T-cell (primary cell): ENCODE measurements around the gene PRICKLE2. TPM values are rescaled to one million over a fixed set of nuclear protein-coding genes. Genes with fewer than 3 reads are reported as not detected.

Experiments
- ATAC-seq, 4 experiments: fragments of 200-7000 bp in 3 of 4; fragments of 150-1000 bp in 1 of 4; cut with Tn5 transposase; replicated peaks in 1 of 4; 1 replicate in 3 of 4; 2 replicates in 1 of 4; pipeline ENCODE4 v1.10.0; 2021; ENCODE audit warnings: moderate library complexity in 3 of 4, mild to moderate bottlenecking in 2 of 4, moderate number of reproducible peaks in 1 of 4
- CTCF ChIA-PET, 2 donors: fragments of 300-600 bp; sonication (Branson Sonifier 250); formaldehyde crosslinking; loops; one replicate each; lab custom pipeline; 2022; ENCODE audit warnings: antibody characterized with exemption in 2 of 2; lab: Charles Lee
- POLR2A ChIA-PET, 2 donors: fragments of 300-600 bp; sonication (Branson Sonifier 250); formaldehyde crosslinking; loops; one replicate each; lab custom pipeline; 2022; ENCODE audit warnings: antibody characterized with exemption in 2 of 2; lab: Charles Lee
- DNase-seq, 35 experiments: peaks; one replicate each; pipeline versions ENCODE4 v3.0.0 to v3.0.0-alpha.2; 2013 to 2023
- H3K27ac ChIP-seq: one replicate; pipeline ENCODE4 v1.5.1; 2013; ENCODE audit warnings: low read length
- H3K27me3 ChIP-seq, 2 experiments: replicated peaks in 1 of 2; 1 replicate in 1 of 2; 2 replicates in 1 of 2; pipeline versions ENCODE4 v1.6.1 to v1.7.0; 2013; ENCODE audit warnings: low read length in 1 of 2, mixed read lengths in 1 of 2; ENCODE audit not compliant: control insufficient read depth in 2 of 2, insufficient read depth in 2 of 2; ENCODE audit errors: extremely low read depth in 1 of 2
- H3K36me3 ChIP-seq, 2 donors: 1 replicate in 1 of 2; 2 replicates in 1 of 2; pipeline versions ENCODE4 v1.6.1 to v1.7.0; 2013; ENCODE audit warnings: low read length in 1 of 2; ENCODE audit not compliant: control insufficient read depth in 2 of 2, insufficient read depth in 1 of 2; ENCODE audit errors: extremely low read depth in 1 of 2
- H3K4me1 ChIP-seq, 2 experiments: 1 replicate in 1 of 2; 2 replicates in 1 of 2; pipeline versions ENCODE4 v1.6.1 to v1.7.0; 2013; ENCODE audit warnings: low read length in 2 of 2, mixed read lengths in 1 of 2; ENCODE audit not compliant: insufficient read depth in 2 of 2, control insufficient read depth in 1 of 2; ENCODE audit errors: extremely low read depth in 1 of 2
- H3K4me3 ChIP-seq, 2 donors: 1 replicate in 1 of 2; 2 replicates in 1 of 2; pipeline versions ENCODE4 v1.5.1 to v1.7.0; 2013; ENCODE audit warnings: mild to moderate bottlenecking in 2 of 2, low read length in 1 of 2, moderate library complexity in 1 of 2; ENCODE audit not compliant: control insufficient read depth in 1 of 2; ENCODE audit errors: extremely low read depth in 1 of 2
- H3K9me3 ChIP-seq: 2 replicates; pipeline ENCODE4 v1.7.0; 2013
- H3K27ac Mint-ChIP-seq, 2 donors: one replicate each; pipeline ENCODE4 v1.8.0; 2020 to 2021; ENCODE audit warnings: mild to moderate bottlenecking in 2 of 2, mixed read lengths in 2 of 2
- H3K27me3 Mint-ChIP-seq, 2 donors: one replicate each; pipeline ENCODE4 v1.8.0; 2021 to 2022; ENCODE audit warnings: mixed read lengths in 2 of 2
- H3K36me3 Mint-ChIP-seq: one replicate; pipeline ENCODE4 v1.8.0; 2021; ENCODE audit warnings: mixed read lengths
- H3K4me1 Mint-ChIP-seq, 3 donors: one replicate each; pipeline ENCODE4 v1.8.0; 2020 to 2022; ENCODE audit warnings: mixed read lengths in 3 of 3, mild to moderate bottlenecking in 1 of 3
- H3K4me3 Mint-ChIP-seq, 3 donors: one replicate each; pipeline ENCODE4 v1.8.0; 2020 to 2022; ENCODE audit warnings: mild to moderate bottlenecking in 3 of 3, mixed read lengths in 3 of 3, moderate library complexity in 3 of 3
- H3K9me3 Mint-ChIP-seq, 3 donors: one replicate each; pipeline ENCODE4 v1.8.0; 2020 to 2022; ENCODE audit warnings: mixed read lengths in 3 of 3
- WGBS: methylation state at CpG from one replicate; pipeline ENCODE4 v1.1.5; 2013; ENCODE audit warnings: missing lambda C conversion rate; ENCODE audit not compliant: insufficient coverage; 5-methylcytosine and 5-hydroxymethylcytosine counted together
- total RNA-seq, 35 experiments: library from RNA in 6 of 35; stranded (reverse) in 6 of 35; fragments of 120-200 nt in 1 of 35; gene quantifications; one replicate each; pipeline versions ENCODE4 v1.2.1 to v1.2.4 and lab custom pipeline; 2013 to 2026

The PRICKLE2 gene
- total RNA-seq, 5 donors from 2014 or later (not counting 1 experiment from before 2014, with no cell fraction given), result 0.06 to 0.13 (median 0.09) TPM; not detected in 2

DNA sequence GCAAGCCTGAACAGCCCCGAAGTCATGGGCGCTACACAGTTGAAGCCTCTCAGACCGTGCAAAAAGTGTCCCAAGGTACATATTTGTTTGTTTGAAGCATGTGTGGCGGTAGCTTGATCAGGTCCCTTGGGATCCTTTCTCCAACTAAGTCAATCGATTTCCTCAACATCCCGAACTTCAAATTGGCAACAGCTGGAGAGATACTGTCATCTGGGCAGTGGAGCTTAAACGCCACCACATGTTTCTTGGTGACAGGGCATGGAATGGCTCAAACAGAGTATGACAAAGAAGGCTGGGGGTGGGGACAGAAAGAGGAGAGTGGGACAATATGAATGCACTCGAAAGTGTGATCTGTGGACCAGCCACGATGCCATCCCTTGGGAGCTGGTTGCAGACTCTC, 117.0 kb downstream of the PRICKLE2 start:
- Histone ChIP-seq H3K27me3 (peaks cover 0 to 5% of the 10 kb centered on the region in 2 experiments), H3K9me3 (no peaks in the 10 kb centered on the region), H3K4me1 (no peaks in the 10 kb centered on the region), H3K27ac (no peak overlapping the region), H3K36me3 (no peaks in the 10 kb centered on the region), H3K4me3 (no peak overlapping the region)
- no peaks in the 10 kb centered on the region for H3K36me3 Mint-ChIP-seq
- DNase-seq (no peak), ATAC-seq (no peak)
- H3K4me3 Mint-ChIP-seq, result no peak overlapping the region
- CTCF ChIA-PET, result interaction anchor here in 1 of 2 donors (0.6 kb wide), 1 partner anchor 376 kb away, joined by 8 read pairs; no protein-coding TSS in a partner anchor
- no peak overlapping the region for H3K27ac Mint-ChIP-seq
- WGBS, result 88% methylated on average over 4 of the region's 9 CpGs
- H3K9me3 Mint-ChIP-seq, result no peaks in the 10 kb centered on the region
- H3K4me1 Mint-ChIP-seq, result no peaks in the 10 kb centered on the region
- peaks cover 6 to 23% of the 10 kb centered on the region in 2 donors for H3K27me3 Mint-ChIP-seq
- POLR2A ChIA-PET, result no interaction called here

DNA sequence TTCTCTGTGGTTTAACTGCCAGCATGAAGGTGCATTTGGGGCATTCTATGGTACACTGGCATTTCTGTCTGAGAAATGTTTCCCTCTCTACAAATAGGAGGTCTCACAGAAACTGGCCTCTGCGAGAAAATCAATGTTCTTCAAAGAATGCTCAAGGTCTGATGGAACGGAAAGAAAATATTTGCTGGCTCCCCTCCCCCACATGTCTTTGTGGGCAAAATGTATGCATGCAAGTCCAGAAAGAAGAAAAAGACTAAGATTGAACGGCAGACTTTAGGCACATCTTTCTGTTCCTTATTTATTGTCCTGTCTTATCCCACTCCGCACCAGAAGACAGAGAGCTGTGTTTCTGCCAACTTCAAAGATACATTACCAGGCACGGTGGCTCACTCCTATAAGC, 118.1 kb downstream of the PRICKLE2 start:
- no CpG with 5 or more reads among the region's 5 CpGs for WGBS
- no peak overlapping the region for H3K27ac ChIP-seq
- no peaks in the 10 kb centered on the region for H3K4me1 Mint-ChIP-seq
- ATAC-seq (no peak), DNase-seq (no peak)
- ChIA-PET CTCF (no interaction called here), POLR2A (no interaction called here)
- peaks cover 9 to 21% of the 10 kb centered on the region in 2 donors for H3K27me3 Mint-ChIP-seq
- no peak overlapping the region for H3K4me3 ChIP-seq
- H3K4me3 Mint-ChIP-seq, result no peak overlapping the region
- H3K36me3 ChIP-seq, result no peaks in the 10 kb centered on the region
- H3K36me3 Mint-ChIP-seq, result no peaks in the 10 kb centered on the region
- H3K27ac Mint-ChIP-seq, result no peak overlapping the region
- peaks cover 0 to 2% of the 10 kb centered on the region in 2 experiments for H3K27me3 ChIP-seq
- no peaks in the 10 kb centered on the region for H3K9me3 Mint-ChIP-seq
- H3K9me3 ChIP-seq, result no peaks in the 10 kb centered on the region
- H3K4me1 ChIP-seq, result no peaks in the 10 kb centered on the region

DNA sequence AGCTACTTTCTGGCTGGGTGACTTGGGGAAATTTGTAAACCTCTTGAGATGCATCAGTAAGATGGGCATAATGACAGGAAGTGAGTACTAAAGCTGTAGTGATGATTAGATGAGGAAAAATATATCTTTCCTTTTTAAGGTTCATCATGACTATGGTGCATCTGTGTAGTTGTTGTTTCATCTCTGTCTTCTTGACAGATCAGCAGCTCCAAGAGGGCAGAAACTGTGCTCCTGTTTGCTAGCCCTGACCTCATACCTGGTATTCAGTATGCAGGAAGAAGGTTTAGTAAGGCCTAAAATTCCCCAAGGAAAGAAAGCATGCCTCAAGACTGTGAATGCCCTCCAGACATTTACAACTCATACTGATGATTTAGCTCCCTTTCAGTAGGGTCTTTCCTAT, 119.5 kb downstream of the PRICKLE2 start:
- no peaks in the 10 kb centered on the region for H3K9me3 Mint-ChIP-seq
- H3K36me3 Mint-ChIP-seq, result no peaks in the 10 kb centered on the region
- no peaks in the 10 kb centered on the region for H3K9me3 ChIP-seq
- CTCF ChIA-PET, result no interaction called here
- H3K4me3 Mint-ChIP-seq, result no peak overlapping the region
- H3K36me3 ChIP-seq, result no peaks in the 10 kb centered on the region
- H3K4me3 ChIP-seq, result no peak overlapping the region
- ATAC-seq (no peak), DNase-seq (no peak)
- H3K4me1 ChIP-seq, result no peaks in the 10 kb centered on the region
- no peak overlapping the region for H3K27ac Mint-ChIP-seq
- no peaks in the 10 kb centered on the region for H3K4me1 Mint-ChIP-seq
- no peak overlapping the region for H3K27ac ChIP-seq
- peaks cover 9 to 29% of the 10 kb centered on the region in 2 donors for H3K27me3 Mint-ChIP-seq
- H3K27me3 ChIP-seq, result peaks cover 0 to 2% of the 10 kb centered on the region in 2 experiments
- POLR2A ChIA-PET, result no interaction called here

DNA sequence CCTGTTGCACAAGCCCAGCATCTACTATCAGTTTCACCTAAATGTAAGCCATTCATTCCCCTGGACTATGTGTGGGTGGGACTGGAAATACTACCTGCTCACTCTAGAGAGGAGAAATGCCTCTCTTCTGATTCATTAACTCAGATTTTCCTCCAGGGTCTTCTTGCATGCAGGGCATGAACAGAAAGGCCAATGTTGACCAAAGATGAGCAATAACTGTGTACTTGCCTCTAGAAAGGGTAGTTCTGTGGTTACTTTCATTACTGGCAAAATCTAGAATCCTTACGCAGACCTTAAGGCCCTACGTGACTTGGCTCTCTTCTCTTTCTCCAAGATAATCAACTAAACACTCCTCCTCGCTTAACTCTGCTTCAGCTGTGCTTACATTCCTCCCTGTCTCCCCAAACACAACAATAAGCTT, 120.6 kb downstream of the PRICKLE2 start:
- Histone ChIP-seq H3K36me3 (no peaks in the 10 kb centered on the region), H3K27ac (no peak overlapping the region), H3K9me3 (no peaks in the 10 kb centered on the region), H3K4me3 (no peak overlapping the region), H3K27me3 (peaks cover 0 to 3% of the 10 kb centered on the region in 2 experiments), H3K4me1 (no peaks in the 10 kb centered on the region)
- Mint-ChIP-seq H3K4me3 (no peak overlapping the region), H3K27ac (no peak overlapping the region), H3K4me1 (no peaks in the 10 kb centered on the region), H3K36me3 (no peaks in the 10 kb centered on the region), H3K27me3 (peaks cover 4 to 20% of the 10 kb centered on the region in 2 donors), H3K9me3 (no peaks in the 10 kb centered on the region)
- 86% methylated on average over 3 of the region's 3 CpGs for WGBS
- ChIA-PET CTCF (no interaction called here), POLR2A (no interaction called here)
- DNase-seq, result no peak
- no peak for ATAC-seq

DNA sequence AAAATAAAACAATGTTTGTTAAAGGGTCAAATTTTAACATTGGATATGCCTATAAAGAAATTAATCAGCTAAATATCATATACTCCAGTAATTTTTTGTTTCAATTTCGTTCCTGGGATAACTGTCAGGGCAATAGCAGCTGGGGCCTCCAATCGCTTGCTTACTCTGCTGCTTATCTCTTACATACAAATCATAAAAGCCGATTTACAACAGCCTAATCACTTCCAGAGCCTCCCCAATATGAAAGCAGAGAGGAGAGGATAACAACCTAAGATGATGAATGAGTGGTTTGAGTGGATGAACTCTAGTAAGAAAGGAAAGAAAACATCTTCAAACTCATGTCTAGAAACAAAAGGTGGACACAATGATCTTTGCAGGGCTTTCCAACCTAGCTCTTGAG, 121.3 kb downstream of the PRICKLE2 start:
- Mint-ChIP-seq H3K4me3 (no peak overlapping the region), H3K4me1 (no peaks in the 10 kb centered on the region), H3K9me3 (no peaks in the 10 kb centered on the region), H3K27me3 (peaks cover 5 to 21% of the 10 kb centered on the region in 2 donors), H3K27ac (no peak overlapping the region), H3K36me3 (no peaks in the 10 kb centered on the region)
- no peak overlapping the region for H3K27ac ChIP-seq
- H3K36me3 ChIP-seq, result no peaks in the 10 kb centered on the region
- ChIA-PET POLR2A (interaction anchor here in 1 of 2 donors (0.6 kb wide), 1 partner anchor 55 kb away, joined by 3 read pairs; no protein-coding TSS in a partner anchor), CTCF (no interaction called here)
- no peaks in the 10 kb centered on the region for H3K4me1 ChIP-seq
- H3K4me3 ChIP-seq, result no peak overlapping the region
- WGBS, result no CpG with 5 or more reads among the region's 3 CpGs
- DNase-seq (no peak), ATAC-seq (no peak)
- peaks cover 0 to 10% of the 10 kb centered on the region in 2 experiments for H3K27me3 ChIP-seq
- H3K9me3 ChIP-seq, result no peaks in the 10 kb centered on the region

DNA sequence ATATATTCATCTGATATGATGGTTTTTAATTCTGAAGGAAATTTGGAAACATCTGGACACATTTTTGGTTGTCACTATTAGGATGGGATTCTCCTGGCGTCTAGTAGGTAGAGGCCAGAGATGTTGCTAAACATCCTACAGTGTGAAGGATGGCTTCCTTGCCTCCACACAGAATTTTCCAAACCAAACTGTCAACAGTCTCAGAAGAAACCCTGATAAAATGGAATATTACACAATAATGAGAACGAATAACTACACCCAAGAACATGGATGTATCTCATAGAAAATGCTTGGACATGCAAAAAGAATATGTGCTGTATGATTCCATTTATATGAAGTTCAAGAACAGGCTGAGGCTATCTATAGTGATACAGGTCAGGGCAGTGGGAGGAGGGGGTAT, 122.1 kb downstream of the PRICKLE2 start:
- no peaks in the 10 kb centered on the region for H3K36me3 ChIP-seq
- ATAC-seq, result no peak
- Mint-ChIP-seq H3K9me3 (no peaks in the 10 kb centered on the region), H3K27ac (no peak overlapping the region), H3K4me3 (no peak overlapping the region), H3K27me3 (peaks cover 7 to 25% of the 10 kb centered on the region in 2 donors), H3K4me1 (no peaks in the 10 kb centered on the region), H3K36me3 (no peaks in the 10 kb centered on the region)
- no peak overlapping the region for H3K27ac ChIP-seq
- no peak for DNase-seq
- ChIA-PET POLR2A (no interaction called here), CTCF (no interaction called here)
- no peak overlapping the region for H3K4me3 ChIP-seq
- H3K4me1 ChIP-seq, result no peaks in the 10 kb centered on the region
- peaks cover 0 to 10% of the 10 kb centered on the region in 2 experiments for H3K27me3 ChIP-seq
- no CpG with 5 or more reads among the region's 2 CpGs for WGBS
- no peaks in the 10 kb centered on the region for H3K9me3 ChIP-seq

DNA sequence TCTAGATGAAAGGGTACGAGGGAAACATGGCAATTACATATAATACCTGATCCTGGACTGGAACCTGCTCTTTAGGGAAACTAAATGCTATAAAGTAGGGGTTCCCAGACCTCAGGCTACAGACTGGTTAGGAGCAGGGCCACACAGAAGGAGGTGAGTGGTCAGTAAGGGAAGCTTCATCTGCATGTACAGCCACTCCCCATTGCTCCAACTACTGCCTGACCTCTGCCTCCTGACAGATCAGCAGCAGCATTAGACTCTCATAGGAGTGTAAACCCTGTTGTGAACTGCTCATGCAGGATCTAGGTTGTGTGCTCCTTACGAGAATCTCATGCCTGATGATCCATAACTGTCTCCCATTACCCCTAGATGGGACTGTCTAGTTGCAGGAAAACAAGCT, 123.1 kb downstream of the PRICKLE2 start:
- Histone ChIP-seq H3K4me1 (no peaks in the 10 kb centered on the region), H3K36me3 (no peaks in the 10 kb centered on the region), H3K27me3 (peaks cover 0 to 8% of the 10 kb centered on the region in 2 experiments), H3K4me3 (no peak overlapping the region), H3K27ac (no peak overlapping the region), H3K9me3 (no peaks in the 10 kb centered on the region)
- ATAC-seq (no peak), DNase-seq (no peak)
- Mint-ChIP-seq H3K4me1 (no peaks in the 10 kb centered on the region), H3K36me3 (no peaks in the 10 kb centered on the region), H3K27me3 (peaks cover 7 to 21% of the 10 kb centered on the region in 2 donors), H3K4me3 (no peak overlapping the region), H3K27ac (no peak overlapping the region), H3K9me3 (no peaks in the 10 kb centered on the region)
- ChIA-PET CTCF (no interaction called here), POLR2A (no interaction called here)
- WGBS, result no CpG with 5 or more reads among the region's 2 CpGs
